WTC11 (cell line): ENCODE results near the gene CD3E. TPM values are rescaled to one million over a fixed set of nuclear protein-coding genes. Genes with fewer than 3 reads are reported as not detected.

Experiments used
- ATAC-seq: fragments of 200-7000 bp; cut with Tn5 transposase; 2 replicates; pipeline ENCODE4 v1.10.0; 2021; ENCODE audit warnings: mild to moderate bottlenecking, moderate library complexity
- CTCF ChIA-PET: fragments of 300-600 bp; sonication (Branson Sonifier 250); formaldehyde crosslinking; loops from one replicate; lab custom pipeline; 2021; ENCODE audit warnings: antibody characterized with exemption; lab: Charles Lee
- POLR2A ChIA-PET: fragments of 350-600 bp; sonication (Branson Sonifier 250); formaldehyde crosslinking; loops from one replicate; lab custom pipeline; 2021; ENCODE audit warnings: antibody characterized with exemption; lab: Charles Lee
- DNase-seq: peaks from one replicate; pipeline ENCODE4 v3.0.0; 2021; ENCODE audit warnings: low spot score
- H3K27ac Mint-ChIP-seq: 2 replicates; pipeline ENCODE4 v1.8.0; 2021; ENCODE audit warnings: mixed read lengths
- H3K27me3 Mint-ChIP-seq: 2 replicates; pipeline ENCODE4 v1.8.0; 2021; ENCODE audit warnings: low read depth, mild to moderate bottlenecking, moderate library complexity, mixed read lengths
- H3K36me3 Mint-ChIP-seq: 2 replicates; pipeline ENCODE4 v1.8.0; 2021; ENCODE audit warnings: mixed read lengths
- H3K4me1 Mint-ChIP-seq: 2 replicates; pipeline ENCODE4 v1.8.0; 2022; ENCODE audit warnings: mixed read lengths
- H3K4me3 Mint-ChIP-seq: 2 replicates; pipeline ENCODE4 v1.8.0; 2021; ENCODE audit warnings: mild to moderate bottlenecking, moderate library complexity, mixed read lengths
- H3K9me3 Mint-ChIP-seq: 2 replicates; pipeline ENCODE4 v1.8.0; 2021; ENCODE audit warnings: mixed read lengths
- CREB1 ChIP-seq: sonication (generic); formaldehyde crosslinking; IDR thresholded peaks from 2 replicates; pipeline ENCODE4 v1.8.0; 2023; ENCODE audit warnings: mild to moderate bottlenecking, missing genetic modification reagents
- JAZF1 ChIP-seq: fragments of 250-450 bp; sonication (Bioruptor Pico); IDR thresholded peaks from 2 replicates; pipeline ENCODE4 v1.9.0; 2021; ENCODE audit warnings: moderate library complexity, mild to moderate bottlenecking, inconsistent platforms
- NFE2L1 ChIP-seq: sonication (generic); formaldehyde crosslinking; IDR thresholded peaks from 2 replicates; pipeline ENCODE4 v1.8.1; 2023; ENCODE audit warnings: missing genetic modification reagents
- RELA ChIP-seq: sonication (generic); formaldehyde crosslinking; IDR thresholded peaks from 2 replicates; pipeline ENCODE4 v1.8.1; 2022; ENCODE audit warnings: missing genetic modification reagents, mild to moderate bottlenecking, borderline replicate concordance
- TP53 ChIP-seq: sonication (generic); formaldehyde crosslinking; IDR thresholded peaks from 2 replicates; pipeline ENCODE4 v1.8.1; 2023; ENCODE audit warnings: mild to moderate bottlenecking, missing genetic modification reagents
- ZNF263 ChIP-seq: sonication (generic); formaldehyde crosslinking; IDR thresholded peaks from 2 replicates; pipeline ENCODE4 v1.8.1; 2022; ENCODE audit warnings: low read depth, mild to moderate bottlenecking, moderate library complexity, missing genetic modification reagents
- ZNF317 ChIP-seq: sonication (generic); formaldehyde crosslinking; IDR thresholded peaks from 2 replicates; pipeline ENCODE4 v1.8.1; 2023; ENCODE audit warnings: low read depth, mild to moderate bottlenecking, moderate library complexity, missing genetic modification reagents, borderline replicate concordance
- ZNF396 ChIP-seq: fragments of 250-450 bp; sonication (Bioruptor Pico); IDR thresholded peaks from 2 replicates; pipeline ENCODE4 v1.8.0; 2021; ENCODE audit warnings: mild to moderate bottlenecking, moderate library complexity, borderline replicate concordance
- total RNA-seq: library from RNA; stranded (reverse); gene quantifications from 3 replicates; pipeline ENCODE4 v1.2.3, GENCODE V29; 2021
- TF ChIP-seq, protein P1 (sequence below): sonication (generic); formaldehyde crosslinking; IDR thresholded peaks from 2 replicates; pipeline ENCODE4 v1.8.0; 2023; ENCODE audit warnings: missing genetic modification reagents, mild to moderate bottlenecking, borderline replicate concordance
- TF ChIP-seq, protein P2 (sequence below): sonication (generic); formaldehyde crosslinking; IDR thresholded peaks from 2 replicates; pipeline ENCODE4 v1.8.0; 2022; ENCODE audit warnings: mild to moderate bottlenecking, missing genetic modification reagents
- TF ChIP-seq, protein P3 (sequence below): sonication (generic); formaldehyde crosslinking; IDR thresholded peaks from 2 replicates; pipeline ENCODE4 v1.8.1; 2023; ENCODE audit warnings: mild to moderate bottlenecking, missing genetic modification reagents, borderline replicate concordance
- TF ChIP-seq, protein P4 (sequence below): sonication (generic); formaldehyde crosslinking; IDR thresholded peaks from 2 replicates; pipeline ENCODE4 v1.8.0; 2023; ENCODE audit warnings: mild to moderate bottlenecking, missing genetic modification reagents
- TF ChIP-seq, protein P5 (sequence below): sonication (generic); formaldehyde crosslinking; IDR thresholded peaks from 2 replicates; pipeline ENCODE4 v1.8.1; 2022; ENCODE audit warnings: missing genetic modification reagents, borderline replicate concordance
- TF ChIP-seq, protein P6 (sequence below): fragments of 200-600 bp; IDR thresholded peaks from 2 replicates; pipeline ENCODE4 v1.8.0; 2022; ENCODE audit warnings: antibody characterized with exemption

Gene CD3E
- total RNA-seq, 1 experiment from 2014 or later = 1.0 TPM

DNA sequence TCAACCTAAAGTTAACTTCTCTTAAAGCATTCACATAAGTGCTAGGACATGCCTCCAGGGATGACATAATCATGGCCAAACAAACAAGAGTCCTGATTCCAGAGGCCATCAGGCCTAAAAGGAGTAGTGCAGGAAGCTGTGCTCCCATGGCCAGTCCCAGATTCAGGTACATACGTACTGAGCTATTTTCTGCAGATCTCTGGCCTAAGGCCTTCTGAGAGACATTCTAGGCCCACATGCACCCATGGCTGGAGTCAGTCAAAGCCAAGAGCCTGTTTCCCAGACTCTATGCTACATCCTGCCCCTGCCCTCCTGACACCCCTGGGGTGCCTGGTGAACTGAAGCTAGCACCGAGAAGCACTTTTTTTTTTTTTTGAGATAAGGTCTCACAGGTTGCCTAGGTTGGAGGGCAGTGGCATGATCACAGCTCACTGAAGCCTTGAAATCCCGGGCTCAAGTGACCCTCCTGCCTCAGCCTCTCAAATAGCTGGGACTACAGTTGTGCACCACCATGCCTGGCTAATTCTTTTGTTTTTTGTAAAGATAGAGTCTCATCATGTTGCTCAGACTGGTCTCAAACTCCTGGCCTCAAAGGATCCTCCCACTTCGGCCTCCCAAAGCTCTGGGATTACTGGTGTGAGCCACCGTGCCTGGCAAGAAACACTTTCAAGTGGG is 37.4 kb downstream of the CD3E start (continued):
- TF ChIP-seq, protein P1, sequence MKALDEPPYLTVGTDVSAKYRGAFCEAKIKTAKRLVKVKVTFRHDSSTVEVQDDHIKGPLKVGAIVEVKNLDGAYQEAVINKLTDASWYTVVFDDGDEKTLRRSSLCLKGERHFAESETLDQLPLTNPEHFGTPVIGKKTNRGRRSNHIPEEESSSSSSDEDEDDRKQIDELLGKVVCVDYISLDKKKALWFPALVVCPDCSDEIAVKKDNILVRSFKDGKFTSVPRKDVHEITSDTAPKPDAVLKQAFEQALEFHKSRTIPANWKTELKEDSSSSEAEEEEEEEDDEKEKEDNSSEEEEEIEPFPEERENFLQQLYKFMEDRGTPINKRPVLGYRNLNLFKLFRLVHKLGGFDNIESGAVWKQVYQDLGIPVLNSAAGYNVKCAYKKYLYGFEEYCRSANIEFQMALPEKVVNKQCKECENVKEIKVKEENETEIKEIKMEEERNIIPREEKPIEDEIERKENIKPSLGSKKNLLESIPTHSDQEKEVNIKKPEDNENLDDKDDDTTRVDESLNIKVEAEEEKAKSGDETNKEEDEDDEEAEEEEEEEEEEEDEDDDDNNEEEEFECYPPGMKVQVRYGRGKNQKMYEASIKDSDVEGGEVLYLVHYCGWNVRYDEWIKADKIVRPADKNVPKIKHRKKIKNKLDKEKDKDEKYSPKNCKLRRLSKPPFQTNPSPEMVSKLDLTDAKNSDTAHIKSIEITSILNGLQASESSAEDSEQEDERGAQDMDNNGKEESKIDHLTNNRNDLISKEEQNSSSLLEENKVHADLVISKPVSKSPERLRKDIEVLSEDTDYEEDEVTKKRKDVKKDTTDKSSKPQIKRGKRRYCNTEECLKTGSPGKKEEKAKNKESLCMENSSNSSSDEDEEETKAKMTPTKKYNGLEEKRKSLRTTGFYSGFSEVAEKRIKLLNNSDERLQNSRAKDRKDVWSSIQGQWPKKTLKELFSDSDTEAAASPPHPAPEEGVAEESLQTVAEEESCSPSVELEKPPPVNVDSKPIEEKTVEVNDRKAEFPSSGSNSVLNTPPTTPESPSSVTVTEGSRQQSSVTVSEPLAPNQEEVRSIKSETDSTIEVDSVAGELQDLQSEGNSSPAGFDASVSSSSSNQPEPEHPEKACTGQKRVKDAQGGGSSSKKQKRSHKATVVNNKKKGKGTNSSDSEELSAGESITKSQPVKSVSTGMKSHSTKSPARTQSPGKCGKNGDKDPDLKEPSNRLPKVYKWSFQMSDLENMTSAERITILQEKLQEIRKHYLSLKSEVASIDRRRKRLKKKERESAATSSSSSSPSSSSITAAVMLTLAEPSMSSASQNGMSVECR = no peak
- no peak for TF ChIP-seq JAZF1 (CRISPR knock-in tag)
- TF ChIP-seq, protein P2, sequence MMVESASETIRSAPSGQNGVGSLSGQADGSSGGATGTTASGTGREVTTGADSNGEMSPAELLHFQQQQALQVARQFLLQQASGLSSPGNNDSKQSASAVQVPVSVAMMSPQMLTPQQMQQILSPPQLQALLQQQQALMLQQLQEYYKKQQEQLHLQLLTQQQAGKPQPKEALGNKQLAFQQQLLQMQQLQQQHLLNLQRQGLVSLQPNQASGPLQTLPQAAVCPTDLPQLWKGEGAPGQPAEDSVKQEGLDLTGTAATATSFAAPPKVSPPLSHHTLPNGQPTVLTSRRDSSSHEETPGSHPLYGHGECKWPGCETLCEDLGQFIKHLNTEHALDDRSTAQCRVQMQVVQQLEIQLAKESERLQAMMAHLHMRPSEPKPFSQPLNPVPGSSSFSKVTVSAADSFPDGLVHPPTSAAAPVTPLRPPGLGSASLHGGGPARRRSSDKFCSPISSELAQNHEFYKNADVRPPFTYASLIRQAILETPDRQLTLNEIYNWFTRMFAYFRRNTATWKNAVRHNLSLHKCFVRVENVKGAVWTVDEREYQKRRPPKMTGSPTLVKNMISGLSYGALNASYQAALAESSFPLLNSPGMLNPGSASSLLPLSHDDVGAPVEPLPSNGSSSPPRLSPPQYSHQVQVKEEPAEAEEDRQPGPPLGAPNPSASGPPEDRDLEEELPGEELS = no peak
- TF ChIP-seq TP53 (CRISPR knock-in tag) = no peak

DNA sequence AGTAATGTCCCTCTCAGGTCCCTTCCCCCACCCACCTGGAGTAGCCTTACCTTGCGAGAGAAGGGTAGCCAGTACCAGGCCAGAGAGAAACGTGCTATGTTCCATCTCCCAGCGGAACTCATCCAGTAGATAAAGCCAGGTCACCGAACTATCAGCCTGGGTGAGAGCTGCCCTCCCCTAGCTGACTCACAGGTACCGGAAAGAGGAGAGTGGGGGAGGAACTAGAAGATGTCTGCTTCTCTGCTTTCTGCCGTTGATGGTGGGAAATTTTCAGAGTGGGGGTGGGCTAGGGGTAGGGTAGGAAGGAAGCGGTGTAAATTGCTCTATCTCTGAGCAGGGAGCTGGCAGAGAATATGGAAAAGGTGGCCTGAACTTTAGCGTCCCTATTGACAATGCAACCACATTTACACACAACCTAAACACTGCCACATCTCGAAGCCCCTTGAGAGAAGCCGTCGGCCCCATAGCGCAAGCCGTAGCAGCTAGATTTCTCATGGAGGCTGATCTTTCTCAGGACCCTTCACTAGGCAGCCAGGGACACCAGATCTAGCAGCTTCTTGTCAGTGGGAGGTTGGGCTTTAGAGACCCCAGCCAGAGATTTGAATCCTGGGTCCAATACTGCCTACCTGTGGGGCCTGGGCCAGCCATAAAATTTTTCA is 38.1 kb downstream of the CD3E start, which contains the start of gene CD3D:
TSS of gene CD3D (minus strand) at position 203 of the 659 bp plus-strand sequence. CDS start at position 105, 98 bp downstream.
- Mint-ChIP-seq H3K27me3 (peaks cover 31% of the 10 kb centered on the region), H3K4me3 (no peak within 1 kb of the TSS), H3K9me3 (no peaks in the 10 kb centered on the region), H3K27ac (no peak within 1 kb of the TSS), H3K4me1 (peaks cover 2% of the 10 kb centered on the region; the same call in 1 of the 2 replicates), H3K36me3 (no peaks in the 10 kb centered on the region)
- ATAC-seq = no peak; the same call in 1 of the 2 replicates
- DNase-seq = no peak
- ChIA-PET POLR2A (no interaction called here), CTCF (interaction anchor here (1.1 kb wide), 1 partner anchor 47 kb away, joined by 3 read pairs; no protein-coding TSS in a partner anchor)
- TF ChIP-seq, protein P3, sequence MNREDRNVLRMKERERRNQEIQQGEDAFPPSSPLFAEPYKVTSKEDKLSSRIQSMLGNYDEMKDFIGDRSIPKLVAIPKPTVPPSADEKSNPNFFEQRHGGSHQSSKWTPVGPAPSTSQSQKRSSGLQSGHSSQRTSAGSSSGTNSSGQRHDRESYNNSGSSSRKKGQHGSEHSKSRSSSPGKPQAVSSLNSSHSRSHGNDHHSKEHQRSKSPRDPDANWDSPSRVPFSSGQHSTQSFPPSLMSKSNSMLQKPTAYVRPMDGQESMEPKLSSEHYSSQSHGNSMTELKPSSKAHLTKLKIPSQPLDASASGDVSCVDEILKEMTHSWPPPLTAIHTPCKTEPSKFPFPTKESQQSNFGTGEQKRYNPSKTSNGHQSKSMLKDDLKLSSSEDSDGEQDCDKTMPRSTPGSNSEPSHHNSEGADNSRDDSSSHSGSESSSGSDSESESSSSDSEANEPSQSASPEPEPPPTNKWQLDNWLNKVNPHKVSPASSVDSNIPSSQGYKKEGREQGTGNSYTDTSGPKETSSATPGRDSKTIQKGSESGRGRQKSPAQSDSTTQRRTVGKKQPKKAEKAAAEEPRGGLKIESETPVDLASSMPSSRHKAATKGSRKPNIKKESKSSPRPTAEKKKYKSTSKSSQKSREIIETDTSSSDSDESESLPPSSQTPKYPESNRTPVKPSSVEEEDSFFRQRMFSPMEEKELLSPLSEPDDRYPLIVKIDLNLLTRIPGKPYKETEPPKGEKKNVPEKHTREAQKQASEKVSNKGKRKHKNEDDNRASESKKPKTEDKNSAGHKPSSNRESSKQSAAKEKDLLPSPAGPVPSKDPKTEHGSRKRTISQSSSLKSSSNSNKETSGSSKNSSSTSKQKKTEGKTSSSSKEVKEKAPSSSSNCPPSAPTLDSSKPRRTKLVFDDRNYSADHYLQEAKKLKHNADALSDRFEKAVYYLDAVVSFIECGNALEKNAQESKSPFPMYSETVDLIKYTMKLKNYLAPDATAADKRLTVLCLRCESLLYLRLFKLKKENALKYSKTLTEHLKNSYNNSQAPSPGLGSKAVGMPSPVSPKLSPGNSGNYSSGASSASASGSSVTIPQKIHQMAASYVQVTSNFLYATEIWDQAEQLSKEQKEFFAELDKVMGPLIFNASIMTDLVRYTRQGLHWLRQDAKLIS (CRISPR knock-in tag) = no peak
- no peak for TF ChIP-seq ZNF317 (CRISPR knock-in tag)
- TF ChIP-seq ZNF396 (CRISPR knock-in tag) = no peak
- no peak for TF ChIP-seq JAZF1 (CRISPR knock-in tag)
- TF ChIP-seq, protein P4, sequence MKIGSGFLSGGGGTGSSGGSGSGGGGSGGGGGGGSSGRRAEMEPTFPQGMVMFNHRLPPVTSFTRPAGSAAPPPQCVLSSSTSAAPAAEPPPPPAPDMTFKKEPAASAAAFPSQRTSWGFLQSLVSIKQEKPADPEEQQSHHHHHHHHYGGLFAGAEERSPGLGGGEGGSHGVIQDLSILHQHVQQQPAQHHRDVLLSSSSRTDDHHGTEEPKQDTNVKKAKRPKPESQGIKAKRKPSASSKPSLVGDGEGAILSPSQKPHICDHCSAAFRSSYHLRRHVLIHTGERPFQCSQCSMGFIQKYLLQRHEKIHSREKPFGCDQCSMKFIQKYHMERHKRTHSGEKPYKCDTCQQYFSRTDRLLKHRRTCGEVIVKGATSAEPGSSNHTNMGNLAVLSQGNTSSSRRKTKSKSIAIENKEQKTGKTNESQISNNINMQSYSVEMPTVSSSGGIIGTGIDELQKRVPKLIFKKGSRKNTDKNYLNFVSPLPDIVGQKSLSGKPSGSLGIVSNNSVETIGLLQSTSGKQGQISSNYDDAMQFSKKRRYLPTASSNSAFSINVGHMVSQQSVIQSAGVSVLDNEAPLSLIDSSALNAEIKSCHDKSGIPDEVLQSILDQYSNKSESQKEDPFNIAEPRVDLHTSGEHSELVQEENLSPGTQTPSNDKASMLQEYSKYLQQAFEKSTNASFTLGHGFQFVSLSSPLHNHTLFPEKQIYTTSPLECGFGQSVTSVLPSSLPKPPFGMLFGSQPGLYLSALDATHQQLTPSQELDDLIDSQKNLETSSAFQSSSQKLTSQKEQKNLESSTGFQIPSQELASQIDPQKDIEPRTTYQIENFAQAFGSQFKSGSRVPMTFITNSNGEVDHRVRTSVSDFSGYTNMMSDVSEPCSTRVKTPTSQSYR = no peak
- TF ChIP-seq, protein P5, sequence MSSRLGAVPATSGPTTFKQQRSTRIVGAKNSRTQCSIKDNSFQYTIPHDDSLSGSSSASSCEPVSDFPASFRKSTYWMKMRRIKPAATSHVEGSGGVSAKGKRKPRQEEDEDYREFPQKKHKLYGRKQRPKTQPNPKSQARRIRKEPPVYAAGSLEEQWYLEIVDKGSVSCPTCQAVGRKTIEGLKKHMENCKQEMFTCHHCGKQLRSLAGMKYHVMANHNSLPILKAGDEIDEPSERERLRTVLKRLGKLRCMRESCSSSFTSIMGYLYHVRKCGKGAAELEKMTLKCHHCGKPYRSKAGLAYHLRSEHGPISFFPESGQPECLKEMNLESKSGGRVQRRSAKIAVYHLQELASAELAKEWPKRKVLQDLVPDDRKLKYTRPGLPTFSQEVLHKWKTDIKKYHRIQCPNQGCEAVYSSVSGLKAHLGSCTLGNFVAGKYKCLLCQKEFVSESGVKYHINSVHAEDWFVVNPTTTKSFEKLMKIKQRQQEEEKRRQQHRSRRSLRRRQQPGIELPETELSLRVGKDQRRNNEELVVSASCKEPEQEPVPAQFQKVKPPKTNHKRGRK (CRISPR knock-in tag) = no peak
- TF ChIP-seq RELA = no peak
- TF ChIP-seq CREB1 (CRISPR knock-in tag) = no peak
- TF ChIP-seq NFE2L1 (CRISPR knock-in tag) = no peak
- TF ChIP-seq, protein P6, sequence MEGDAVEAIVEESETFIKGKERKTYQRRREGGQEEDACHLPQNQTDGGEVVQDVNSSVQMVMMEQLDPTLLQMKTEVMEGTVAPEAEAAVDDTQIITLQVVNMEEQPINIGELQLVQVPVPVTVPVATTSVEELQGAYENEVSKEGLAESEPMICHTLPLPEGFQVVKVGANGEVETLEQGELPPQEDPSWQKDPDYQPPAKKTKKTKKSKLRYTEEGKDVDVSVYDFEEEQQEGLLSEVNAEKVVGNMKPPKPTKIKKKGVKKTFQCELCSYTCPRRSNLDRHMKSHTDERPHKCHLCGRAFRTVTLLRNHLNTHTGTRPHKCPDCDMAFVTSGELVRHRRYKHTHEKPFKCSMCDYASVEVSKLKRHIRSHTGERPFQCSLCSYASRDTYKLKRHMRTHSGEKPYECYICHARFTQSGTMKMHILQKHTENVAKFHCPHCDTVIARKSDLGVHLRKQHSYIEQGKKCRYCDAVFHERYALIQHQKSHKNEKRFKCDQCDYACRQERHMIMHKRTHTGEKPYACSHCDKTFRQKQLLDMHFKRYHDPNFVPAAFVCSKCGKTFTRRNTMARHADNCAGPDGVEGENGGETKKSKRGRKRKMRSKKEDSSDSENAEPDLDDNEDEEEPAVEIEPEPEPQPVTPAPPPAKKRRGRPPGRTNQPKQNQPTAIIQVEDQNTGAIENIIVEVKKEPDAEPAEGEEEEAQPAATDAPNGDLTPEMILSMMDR = no peak
- no peak for TF ChIP-seq ZNF263 (CRISPR knock-in tag)
